H9 (cell line): ENCODE results near the gene PELO. TPM values are rescaled to one million over a fixed set of nuclear protein-coding genes. Genes with fewer than 3 reads are reported as not detected.

Experiments used
- DNase-seq: peaks from one replicate; pipeline ENCODE4 v3.0.0-alpha.2; 2017
- H2AFZ ChIP-seq: one replicate; pipeline ENCODE4 v1.6.1; 2013; ENCODE audit warnings: mild to moderate bottlenecking, low read length, control low read depth, moderate library complexity
- H2AK5ac ChIP-seq: 2 replicates; pipeline ENCODE4 v1.6.1; 2013; ENCODE audit warnings: low read length, control low read depth, mixed read lengths; ENCODE audit not compliant: insufficient read length
- H2BK120ac ChIP-seq: one replicate; pipeline ENCODE4 v1.6.1; 2013; ENCODE audit warnings: low read depth, mild to moderate bottlenecking, low read length, control low read depth, inconsistent platforms; ENCODE audit not compliant: poor library complexity, severe bottlenecking
- H2BK12ac ChIP-seq: 2 replicates; pipeline ENCODE4 v1.6.1; 2013; ENCODE audit warnings: low read length, control low read depth, mixed read lengths, low read depth; ENCODE audit not compliant: insufficient read length
- H2BK15ac ChIP-seq: 2 replicates; pipeline ENCODE4 v1.6.1; 2013; ENCODE audit warnings: low read depth, low read length, control low read depth
- H2BK20ac ChIP-seq: one replicate; pipeline ENCODE4 v1.6.1; 2013; ENCODE audit warnings: low read depth, mild to moderate bottlenecking, low read length, control low read depth, inconsistent platforms; ENCODE audit not compliant: poor library complexity, severe bottlenecking
- H2BK5ac ChIP-seq: 2 replicates; pipeline ENCODE4 v1.6.1; 2013; ENCODE audit warnings: low read length, control low read depth, mixed read lengths; ENCODE audit not compliant: insufficient read length
- H3K14ac ChIP-seq: 2 replicates; pipeline ENCODE4 v1.6.1; 2013; ENCODE audit warnings: low read length, control low read depth; ENCODE audit not compliant: insufficient read depth
- H3K18ac ChIP-seq: 2 replicates; pipeline ENCODE4 v1.6.1; 2013; ENCODE audit warnings: low read depth, mild to moderate bottlenecking, mixed read lengths, low read length, control low read depth; ENCODE audit not compliant: insufficient read length
- H3K23ac ChIP-seq: 2 replicates; pipeline ENCODE4 v1.6.1; 2013; ENCODE audit warnings: low read length, control low read depth, mixed read lengths, low read depth; ENCODE audit not compliant: insufficient read length
- H3K23me2 ChIP-seq: 2 replicates; pipeline ENCODE4 v1.6.1; 2013; ENCODE audit warnings: low read depth, mild to moderate bottlenecking, mixed read lengths, low read length, control low read depth; ENCODE audit not compliant: insufficient read length, poor library complexity, severe bottlenecking
- H3K27ac ChIP-seq: 2 replicates; pipeline ENCODE4 v1.5.1; 2013; ENCODE audit warnings: low read length, control low read depth, mixed read lengths, low read depth; ENCODE audit not compliant: insufficient read length
- H3K27me3 ChIP-seq: 2 replicates; pipeline ENCODE4 v1.6.1; 2013; ENCODE audit warnings: low read length, control low read depth, inconsistent platforms; ENCODE audit not compliant: insufficient read depth
- H3K4ac ChIP-seq: 2 replicates; pipeline ENCODE4 v1.6.1; 2013; ENCODE audit warnings: low read depth, mild to moderate bottlenecking, control low read depth, inconsistent platforms, low read length, moderate library complexity
- H3K4me1 ChIP-seq: 2 replicates; pipeline ENCODE4 v1.6.1; 2013; ENCODE audit warnings: low read length, control low read depth, inconsistent platforms; ENCODE audit not compliant: insufficient read depth
- H3K4me2 ChIP-seq: 2 replicates; pipeline ENCODE4 v1.6.1; 2013; ENCODE audit warnings: low read length, control low read depth, mixed read lengths; ENCODE audit not compliant: insufficient read length, insufficient read depth
- H3K56ac ChIP-seq: 2 replicates; pipeline ENCODE4 v1.6.1; 2013; ENCODE audit warnings: low read depth, mild to moderate bottlenecking, mixed read lengths, low read length, control low read depth; ENCODE audit not compliant: insufficient read length
- H3K79me1 ChIP-seq: 2 replicates; pipeline ENCODE4 v1.6.1; 2013; ENCODE audit warnings: low read depth, mild to moderate bottlenecking, moderate library complexity, low read length, control low read depth, inconsistent platforms; ENCODE audit not compliant: insufficient read depth, poor library complexity, severe bottlenecking
- H3K79me2 ChIP-seq: 2 replicates; pipeline ENCODE4 v1.6.1; 2013; ENCODE audit warnings: low read length, control low read depth, inconsistent platforms; ENCODE audit not compliant: insufficient read depth
- H3K9ac ChIP-seq: 2 replicates; pipeline ENCODE4 v1.6.1; 2013; ENCODE audit warnings: low read length, control low read depth, mixed read lengths; ENCODE audit not compliant: insufficient read length; ENCODE audit errors: extremely low read depth
- H3K9me3 ChIP-seq: one replicate; pipeline ENCODE4 v1.6.1; 2013; ENCODE audit warnings: low read depth, low read length, inconsistent platforms; ENCODE audit not compliant: control insufficient read depth
- H3T11ph ChIP-seq: one replicate; pipeline ENCODE4 v1.6.1; 2013; ENCODE audit warnings: mild to moderate bottlenecking, low read length, control low read depth, inconsistent platforms
- H4K20me1 ChIP-seq: one replicate; pipeline ENCODE4 v1.6.1; 2013; ENCODE audit not compliant: control insufficient read depth, insufficient read length, insufficient read depth
- H4K5ac ChIP-seq: 2 replicates; pipeline ENCODE4 v1.6.1; 2013; ENCODE audit warnings: low read depth, mild to moderate bottlenecking, mixed read lengths, low read length, control low read depth; ENCODE audit not compliant: insufficient read length
- H4K8ac ChIP-seq: replicated peaks from 2 replicates; pipeline ENCODE4 v1.6.1; 2013; ENCODE audit warnings: low read length, control low read depth, mixed read lengths, low read depth; ENCODE audit not compliant: insufficient read length
- H4K91ac ChIP-seq: 2 replicates; pipeline ENCODE4 v1.6.1; 2013; ENCODE audit warnings: low read depth, mild to moderate bottlenecking, moderate library complexity, mixed read lengths, low read length, control low read depth; ENCODE audit not compliant: insufficient read length
- H3K27ac Mint-ChIP-seq, 3 experiments: 2 replicates in 2 of 3; 3 replicates in 1 of 3; pipeline ENCODE4 v1.8.0; 2020 to 2021; ENCODE audit warnings: mixed read lengths in 3 of 3, mild to moderate bottlenecking in 1 of 3, moderate library complexity in 1 of 3
- H3K27me3 Mint-ChIP-seq: 2 replicates; pipeline ENCODE4 v1.8.0; 2021; ENCODE audit warnings: low read depth, mild to moderate bottlenecking, moderate library complexity, mixed read lengths
- H3K36me3 Mint-ChIP-seq, 3 experiments: 2 replicates in 2 of 3; 3 replicates in 1 of 3; pipeline ENCODE4 v1.8.0; 2020 to 2021; ENCODE audit warnings: low read depth in 3 of 3, mixed read lengths in 3 of 3; ENCODE audit not compliant: insufficient read depth in 1 of 3
- H3K4me1 Mint-ChIP-seq, 2 experiments: 2 replicates each; pipeline ENCODE4 v1.8.0; 2020; ENCODE audit warnings: mixed read lengths in 2 of 2
- H3K4me3 Mint-ChIP-seq, 2 experiments: 2 replicates in 1 of 2; 3 replicates in 1 of 2; pipeline ENCODE4 v1.8.0; 2020 to 2021; ENCODE audit warnings: mild to moderate bottlenecking in 2 of 2, mixed read lengths in 2 of 2, moderate library complexity in 1 of 2
- H3K9me3 Mint-ChIP-seq, 2 experiments: 2 replicates in 1 of 2; 3 replicates in 1 of 2; pipeline ENCODE4 v1.8.0; 2020; ENCODE audit warnings: mild to moderate bottlenecking in 2 of 2, mixed read lengths in 2 of 2, moderate library complexity in 1 of 2
- total RNA-seq: library from RNA; stranded (reverse); gene quantifications from 2 replicates; pipeline ENCODE4 v1.2.1, GENCODE V29; 2021
- TF ChIP-seq, protein P1 (sequence below): fragments of 200-600 bp; sonication (generic); conservative IDR thresholded peaks from 3 replicates; pipeline ENCODE4 v1.8.0; 2021; ENCODE audit warnings: antibody characterized with exemption, mild to moderate bottlenecking

Gene PELO
- total RNA-seq, 1 experiment from 2014 or later: 20.3 TPM

- Histone ChIP-seq H2BK20ac (no peak overlapping the region), H2BK120ac (no peak overlapping the region), H3K23ac (no peak overlapping the region), H2BK12ac (no peak overlapping the region), H2BK15ac (no peak overlapping the region), H3K27me3 (no peaks in the 10 kb centered on the region), H3K56ac (no peak overlapping the region), H4K91ac (no peak overlapping the region), H4K5ac (no peak overlapping the region), H3K4me2 (no peak overlapping the region), H2BK5ac (no peak overlapping the region), H2AFZ (no peak overlapping the region), H3K4me1 (peaks cover 4% of the 10 kb centered on the region; the same call in 1 of the 2 replicates), H3K79me2 (no peaks in the 10 kb centered on the region), H3T11ph (no peak overlapping the region), H2AK5ac (no peak overlapping the region), H3K27ac (no peak overlapping the region), H3K9ac (no peak overlapping the region), H3K18ac (no peak overlapping the region), H3K9me3 (no peaks in the 10 kb centered on the region), H3K4ac (no peak overlapping the region), H3K14ac (no peak overlapping the region), H3K23me2 (no peaks in the 10 kb centered on the region), H4K20me1 (no peaks in the 10 kb centered on the region), H3K79me1 (no peaks in the 10 kb centered on the region), H4K8ac (no peak overlapping the region)
- DNase-seq: no peak
- no peak overlapping the region; a peak in 2 of 7 replicates for H3K27ac Mint-ChIP-seq
- TF ChIP-seq, protein P1, sequence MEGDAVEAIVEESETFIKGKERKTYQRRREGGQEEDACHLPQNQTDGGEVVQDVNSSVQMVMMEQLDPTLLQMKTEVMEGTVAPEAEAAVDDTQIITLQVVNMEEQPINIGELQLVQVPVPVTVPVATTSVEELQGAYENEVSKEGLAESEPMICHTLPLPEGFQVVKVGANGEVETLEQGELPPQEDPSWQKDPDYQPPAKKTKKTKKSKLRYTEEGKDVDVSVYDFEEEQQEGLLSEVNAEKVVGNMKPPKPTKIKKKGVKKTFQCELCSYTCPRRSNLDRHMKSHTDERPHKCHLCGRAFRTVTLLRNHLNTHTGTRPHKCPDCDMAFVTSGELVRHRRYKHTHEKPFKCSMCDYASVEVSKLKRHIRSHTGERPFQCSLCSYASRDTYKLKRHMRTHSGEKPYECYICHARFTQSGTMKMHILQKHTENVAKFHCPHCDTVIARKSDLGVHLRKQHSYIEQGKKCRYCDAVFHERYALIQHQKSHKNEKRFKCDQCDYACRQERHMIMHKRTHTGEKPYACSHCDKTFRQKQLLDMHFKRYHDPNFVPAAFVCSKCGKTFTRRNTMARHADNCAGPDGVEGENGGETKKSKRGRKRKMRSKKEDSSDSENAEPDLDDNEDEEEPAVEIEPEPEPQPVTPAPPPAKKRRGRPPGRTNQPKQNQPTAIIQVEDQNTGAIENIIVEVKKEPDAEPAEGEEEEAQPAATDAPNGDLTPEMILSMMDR: no peak
- peaks cover 12 to 13% of the 10 kb centered on the region in 2 experiments for H3K4me1 Mint-ChIP-seq
- H3K36me3 Mint-ChIP-seq: no peaks in the 10 kb centered on the region
- no peaks in the 10 kb centered on the region for H3K9me3 Mint-ChIP-seq
- no peak overlapping the region for H3K4me3 Mint-ChIP-seq
- H3K27me3 Mint-ChIP-seq: no peaks in the 10 kb centered on the region
Measured at GRCh38 chr5:52749666-52750065, 38.0 kb upstream of the PELO start.
